Kidney (tissue), 14 donors: ENCODE results near the gene WDFY4. TPM values are rescaled to one million over a fixed set of nuclear protein-coding genes. Genes with fewer than 3 reads are reported as not detected.

Experiments
- DNase-seq, 5 donors: peaks; one replicate each; pipeline ENCODE4 v3.0.0-alpha.2; 2013 to 2020
- FAIRE-seq: peaks from 2 replicates; lab custom pipeline; 2012; peaks lifted over from hg19 to GRCh38; lab: Jason Lieb, UNC
- H3K27ac ChIP-seq, 2 donors: one replicate each; pipeline ENCODE4 v1.7.0; 2013; ENCODE audit warnings: low read depth in 2 of 2, low read length in 2 of 2, inconsistent platforms in 1 of 2
- H3K27me3 ChIP-seq: one replicate; pipeline ENCODE4 v1.7.1; 2013; ENCODE audit warnings: low read length, inconsistent platforms; ENCODE audit not compliant: control insufficient read depth, insufficient read depth
- H3K36me3 ChIP-seq, 3 donors: one replicate each; pipeline versions ENCODE4 v1.7.0 to v1.7.1; 2013; ENCODE audit warnings: low read length in 3 of 3, control low read depth in 1 of 3, inconsistent platforms in 1 of 3; ENCODE audit not compliant: insufficient read depth in 3 of 3, control insufficient read depth in 2 of 3
- H3K4me1 ChIP-seq, 3 donors: one replicate each; pipeline versions ENCODE4 v1.7.0 to v1.7.1; 2013; ENCODE audit warnings: low read length in 3 of 3, inconsistent platforms in 1 of 3, low read depth in 1 of 3; ENCODE audit not compliant: control insufficient read depth in 2 of 3, insufficient read depth in 2 of 3
- H3K4me3 ChIP-seq, 3 donors: one replicate each; pipeline versions ENCODE4 v1.7.0 to v1.8.1; 2013; ENCODE audit warnings: low read length in 3 of 3, control low read depth in 1 of 3, inconsistent platforms in 1 of 3
- H3K9ac ChIP-seq, 3 donors: one replicate each; pipeline versions ENCODE4 v1.7.0 to v1.7.1; 2013; ENCODE audit warnings: low read length in 3 of 3, control low read depth in 1 of 3, inconsistent platforms in 1 of 3
- H3K9me3 ChIP-seq, 3 donors: one replicate each; pipeline versions ENCODE4 v1.7.0 to v1.7.1; 2013; ENCODE audit warnings: low read length in 3 of 3, control low read depth in 1 of 3, inconsistent platforms in 1 of 3; ENCODE audit not compliant: control insufficient read depth in 2 of 3, insufficient read depth in 1 of 3
- intact Hi-C: fragments of 100-400 bp; cut with DNase I; formaldehyde crosslinking; loops from one replicate; pipeline ENCODE4 v1.11.1; 2022
- polyA plus RNA-seq: library from polyadenylated mRNA; stranded (reverse); fragments of 350-450 nt; fragmentation: Illumina TruSeq; extraction: RNeasy Lipid Tissue Mini Kit (QIAGEN cat#74804); gene quantifications from one replicate; pipeline ENCODE4 v1.2.3, GENCODE V29; 2014; ENCODE audit warnings: low read depth, low replicate concordance; ENCODE audit not compliant: insufficient read depth
- total RNA-seq: library from RNA; stranded (reverse); fragmentation: NEBNext Ultra II Directional; extraction: Animal tissue kit (Norgen Biotek cat#: 25700); gene quantifications from one replicate; pipeline ENCODE4 v1.2.1, GENCODE V29; 2021
- TF ChIP-seq, protein P1 (sequence below): IDR thresholded peaks from 3 replicates; pipeline ENCODE4 v1.5.1; 2012; ENCODE audit warnings: mild to moderate bottlenecking, moderate library complexity, borderline replicate concordance; ENCODE audit not compliant: insufficient read depth; ENCODE audit errors: extremely low read depth
- donor health status: control.
- donor health status: control.
- donor health status: control.
- donor health status: control.
- donor health status: control.
- donor health status: DM: yes; HTN: yes; CAD: no.
- donor health status: Normal renal cell carcinoma (clear cell type).

WDFY4 gene
- total and polyA plus RNA-seq, 2 donors from 2014 or later = 1.7 to 13.3 TPM

DNA sequence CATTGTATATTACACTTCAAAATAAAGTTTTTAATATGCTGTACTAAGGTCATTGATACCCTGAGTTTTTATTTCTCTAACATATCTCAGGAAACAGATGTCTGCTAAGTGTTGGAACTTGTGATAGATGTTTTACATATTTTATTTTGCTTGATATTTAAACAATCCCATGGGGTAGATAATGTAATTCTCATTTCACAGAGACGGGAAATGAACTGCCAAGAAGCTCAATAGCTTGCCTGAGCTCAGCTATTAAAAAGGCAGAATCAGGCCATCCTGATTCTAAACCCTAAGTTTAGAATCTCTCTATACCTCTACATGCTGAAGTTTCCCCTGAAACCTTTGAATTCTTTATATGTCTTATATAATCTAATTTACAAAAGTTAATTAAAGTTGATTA is 128.6 kb downstream of the WDFY4 start:
- Histone ChIP-seq H3K4me3 (no peak overlapping the region), H3K36me3 (no peaks in the 10 kb centered on the region), H3K27ac (no peak overlapping the region), H3K9ac (no peak overlapping the region), H3K4me1 (no peaks in the 10 kb centered on the region), H3K27me3 (no peaks in the 10 kb centered on the region), H3K9me3 (no peaks in the 10 kb centered on the region)
- DNase-seq (no peak), FAIRE-seq (no peak)
- TF ChIP-seq, protein P1, sequence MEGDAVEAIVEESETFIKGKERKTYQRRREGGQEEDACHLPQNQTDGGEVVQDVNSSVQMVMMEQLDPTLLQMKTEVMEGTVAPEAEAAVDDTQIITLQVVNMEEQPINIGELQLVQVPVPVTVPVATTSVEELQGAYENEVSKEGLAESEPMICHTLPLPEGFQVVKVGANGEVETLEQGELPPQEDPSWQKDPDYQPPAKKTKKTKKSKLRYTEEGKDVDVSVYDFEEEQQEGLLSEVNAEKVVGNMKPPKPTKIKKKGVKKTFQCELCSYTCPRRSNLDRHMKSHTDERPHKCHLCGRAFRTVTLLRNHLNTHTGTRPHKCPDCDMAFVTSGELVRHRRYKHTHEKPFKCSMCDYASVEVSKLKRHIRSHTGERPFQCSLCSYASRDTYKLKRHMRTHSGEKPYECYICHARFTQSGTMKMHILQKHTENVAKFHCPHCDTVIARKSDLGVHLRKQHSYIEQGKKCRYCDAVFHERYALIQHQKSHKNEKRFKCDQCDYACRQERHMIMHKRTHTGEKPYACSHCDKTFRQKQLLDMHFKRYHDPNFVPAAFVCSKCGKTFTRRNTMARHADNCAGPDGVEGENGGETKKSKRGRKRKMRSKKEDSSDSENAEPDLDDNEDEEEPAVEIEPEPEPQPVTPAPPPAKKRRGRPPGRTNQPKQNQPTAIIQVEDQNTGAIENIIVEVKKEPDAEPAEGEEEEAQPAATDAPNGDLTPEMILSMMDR = no peak
- intact Hi-C loops = no loop called here

DNA sequence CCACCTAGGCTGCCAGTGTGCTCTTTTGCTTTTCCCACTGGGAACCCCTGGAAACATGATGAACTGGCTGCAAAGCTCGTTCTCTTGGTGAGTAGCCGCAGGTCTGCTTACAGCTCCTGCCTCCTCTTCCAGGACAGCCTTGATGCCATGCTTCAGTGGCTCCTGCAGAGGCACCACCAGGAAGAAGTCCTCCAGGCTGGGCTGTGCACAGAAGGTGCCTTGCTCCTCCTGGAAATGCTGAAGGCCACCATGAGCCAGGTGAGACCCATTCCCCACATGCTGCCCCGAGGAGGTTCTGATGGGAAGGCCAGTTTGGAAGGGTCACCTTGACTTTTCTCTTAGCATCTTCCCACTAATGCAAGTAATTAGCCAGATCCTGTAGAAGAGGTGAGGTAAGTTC is 129.2 kb downstream of the WDFY4 start:
- Histone ChIP-seq H3K9me3 (no peaks in the 10 kb centered on the region), H3K27ac (no peak overlapping the region), H3K4me3 (no peak overlapping the region), H3K4me1 (no peaks in the 10 kb centered on the region), H3K36me3 (no peaks in the 10 kb centered on the region), H3K27me3 (no peaks in the 10 kb centered on the region), H3K9ac (no peak overlapping the region)
- intact Hi-C loops = no loop called here
- TF ChIP-seq, protein P1 = no peak
- DNase-seq = no peak
- no peak for FAIRE-seq

DNA sequence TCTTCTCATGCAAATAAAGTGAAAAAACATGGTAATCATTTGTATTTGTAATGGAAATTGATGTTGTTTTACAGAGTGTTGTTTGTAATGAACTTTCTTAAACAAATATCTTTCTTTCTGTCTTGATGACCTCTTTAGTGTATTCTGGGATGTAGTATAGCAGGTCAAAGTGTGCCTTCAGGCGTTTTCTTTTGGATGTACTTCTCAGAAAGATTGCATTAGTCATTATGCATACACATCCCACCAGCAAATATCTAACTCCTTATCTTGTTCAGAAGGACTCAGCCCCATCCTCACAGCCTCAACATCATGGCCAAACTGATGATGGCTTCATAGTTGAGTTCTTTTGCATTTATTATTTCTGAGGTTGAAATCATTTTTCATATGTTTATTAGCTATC is 130.3 kb downstream of the WDFY4 start:
- Histone ChIP-seq H3K9me3 (no peaks in the 10 kb centered on the region), H3K4me3 (no peak overlapping the region), H3K36me3 (no peaks in the 10 kb centered on the region), H3K9ac (no peak overlapping the region), H3K27me3 (no peaks in the 10 kb centered on the region), H3K27ac (no peak overlapping the region), H3K4me1 (no peaks in the 10 kb centered on the region)
- TF ChIP-seq, protein P1 = no peak
- intact Hi-C loops = no loop called here
- DNase-seq (no peak), FAIRE-seq (no peak)

DNA sequence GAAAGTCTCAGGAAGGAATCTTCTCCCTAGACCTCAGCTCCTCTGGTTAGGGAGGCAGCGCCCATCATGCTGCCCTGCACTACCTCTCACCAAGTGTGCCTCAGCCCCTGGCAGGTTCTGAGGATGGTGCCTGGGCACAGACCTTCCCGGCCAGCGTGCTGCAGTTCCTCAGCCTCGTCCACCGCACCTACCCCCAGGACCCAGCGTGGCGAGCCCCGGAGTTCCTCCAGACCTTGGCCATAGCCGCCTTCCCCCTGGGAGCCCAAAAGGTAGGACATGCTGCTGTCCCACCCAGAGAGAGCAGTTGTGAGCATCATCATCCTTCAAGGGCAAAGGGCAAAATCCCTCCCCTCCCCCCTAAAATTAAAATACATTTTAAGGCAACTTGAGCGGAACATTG is 132.5 kb downstream of the WDFY4 start:
- Histone ChIP-seq H3K27ac (no peak overlapping the region), H3K9me3 (no peaks in the 10 kb centered on the region), H3K36me3 (no peaks in the 10 kb centered on the region), H3K4me1 (no peaks in the 10 kb centered on the region), H3K4me3 (no peak overlapping the region), H3K9ac (no peak overlapping the region), H3K27me3 (no peaks in the 10 kb centered on the region)
- DNase-seq (no peak), FAIRE-seq (no peak)
- intact Hi-C loops = no loop called here
- TF ChIP-seq, protein P1 = no peak
